Limb (tissue), 2 donors: ENCODE data around the gene PYGO2.
"Not testable (repeated sequence)": the region's sequence is repeated elsewhere in the genome, so short reads cannot be mapped to it uniquely, and the experiment has no call there.

Experiments
- DNase-seq, 2 donors: peaks; one replicate each; pipeline ENCODE4 v3.0.0-alpha.2; 2016; ENCODE audit errors: extremely low spot score in 2 of 2

Gene PYGO2

GRCh38 chr1:154982897-154983648, 21.5 kb upstream of the PYGO2 start, which contains the start of gene FLAD1:
FLAD1 (plus strand) TSS chr1:154983344; CDS start chr1:154983695, 351 bp downstream.
- peak; percentile 95 to 99 for DNase-seq

- no peak for DNase-seq
Measured at GRCh38 chr1:154982341-154982740, 20.8 kb upstream of the PYGO2 start.

- DNase-seq = no peak
Measured at GRCh38 chr1:154978360-154978759, 16.8 kb upstream of the PYGO2 start.

GRCh38 chr1:154977762-154978161, 16.2 kb upstream of the PYGO2 start:
- DNase-seq = not testable (repeated sequence)

DNA sequence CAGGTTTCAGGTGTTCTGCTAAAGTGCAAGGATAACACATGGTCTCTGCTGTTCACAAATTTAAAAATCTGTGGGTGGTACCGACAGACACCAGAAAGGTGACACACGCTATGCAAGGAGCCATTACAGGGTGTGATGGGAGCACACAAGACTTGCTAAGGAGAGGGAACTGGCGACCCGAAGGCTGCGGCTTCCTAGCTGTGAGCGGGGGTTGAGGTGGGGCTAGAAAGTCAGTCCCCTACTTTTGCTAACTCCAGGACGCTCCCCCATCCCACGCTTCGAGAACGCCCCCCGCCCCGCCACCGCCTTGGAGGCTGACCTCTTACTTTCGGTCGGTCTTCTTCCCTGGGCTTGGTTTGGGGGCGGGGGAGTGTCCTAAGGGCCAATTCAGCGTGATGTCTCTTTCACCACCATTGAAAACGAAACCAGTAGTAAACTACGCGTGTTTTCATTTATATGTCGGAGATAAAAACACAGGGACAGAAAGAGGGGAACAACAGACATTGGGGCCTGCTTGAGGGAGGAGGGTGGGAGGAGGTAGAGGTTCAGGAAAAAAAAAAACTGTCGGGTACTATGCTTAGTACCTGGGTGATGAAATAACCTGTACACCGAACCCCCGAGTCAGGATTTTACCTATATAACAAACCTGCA, 14.0 kb upstream of the PYGO2 start:
- peak in 1 of 2 donors; percentile 67 for DNase-seq

DNA sequence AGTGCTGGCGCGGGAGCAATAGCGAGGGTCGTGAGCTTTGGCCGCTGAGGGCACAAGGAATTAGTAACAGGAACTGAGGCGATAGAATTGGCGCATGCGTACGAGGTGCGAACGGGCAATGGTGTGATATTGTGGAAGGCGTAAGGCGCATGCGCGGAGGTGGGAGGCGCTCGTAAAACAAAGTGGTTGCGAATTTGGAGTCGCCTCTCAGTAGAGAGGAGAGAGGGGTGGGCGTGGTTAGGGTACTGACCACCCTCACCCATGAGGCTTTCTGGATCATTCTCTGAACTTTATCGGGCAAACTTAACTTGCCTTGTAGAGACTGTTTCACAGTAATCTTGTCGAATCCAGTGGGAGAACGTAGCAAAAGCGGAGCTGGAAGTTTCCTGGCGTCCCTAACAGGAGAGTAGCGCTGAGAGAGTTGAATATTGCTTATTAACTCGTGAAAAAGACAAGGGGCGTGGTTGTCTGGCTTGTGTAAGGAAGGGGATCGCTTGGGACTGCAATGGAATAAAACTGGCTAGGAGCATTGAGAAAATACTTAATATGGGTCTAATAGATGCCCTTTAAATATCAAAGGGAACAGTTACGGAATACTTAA, 13.3 kb upstream of the PYGO2 start:
- DNase-seq = peak; percentile 96 to 99

DNA sequence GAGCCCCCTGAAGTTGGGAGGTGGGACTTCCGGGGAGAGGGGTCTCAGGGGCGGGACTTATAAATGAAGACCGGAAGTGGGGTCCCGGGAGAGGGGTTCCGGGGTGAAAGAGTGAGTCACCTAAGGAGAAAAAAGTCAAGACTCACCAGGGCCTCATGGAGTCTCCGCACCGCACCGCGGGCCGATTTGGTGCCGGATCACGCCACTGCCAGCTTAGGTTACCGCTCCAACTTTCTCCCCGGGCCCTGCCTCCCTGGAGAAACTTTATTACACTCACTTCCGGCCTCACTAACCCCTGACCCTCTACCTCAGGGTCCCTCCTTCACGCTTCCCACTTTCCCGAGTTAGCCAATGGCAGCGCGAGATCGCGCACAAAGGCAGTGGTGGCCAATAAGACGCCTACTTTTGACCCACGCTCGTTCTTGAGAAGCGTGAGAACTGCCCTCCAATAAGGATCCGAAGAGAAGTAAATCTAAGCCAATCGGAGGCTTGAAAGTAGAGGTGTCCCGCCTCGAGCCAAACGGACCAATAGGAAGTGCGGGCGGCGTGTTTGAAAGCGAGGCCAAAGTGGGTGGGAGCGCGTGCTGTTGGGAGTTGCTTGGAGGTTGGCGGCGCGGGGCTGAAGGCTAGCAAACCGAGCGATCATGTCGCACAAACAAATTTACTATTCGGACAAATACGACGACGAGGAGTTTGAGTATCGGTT, 12.7 kb upstream of the PYGO2 start, which contains the start of gene CKS1B:
Gene CKS1B (plus strand): TSS at position 580 of the 706 bp plus-strand sequence. CDS start 65 bp downstream, at position 645.
- peak; percentile 99 to 100 for DNase-seq

- peak; percentile 90 to 94 for DNase-seq
Measured at GRCh38 chr1:154973344-154974101, 11.9 kb upstream of the PYGO2 start.

DNA sequence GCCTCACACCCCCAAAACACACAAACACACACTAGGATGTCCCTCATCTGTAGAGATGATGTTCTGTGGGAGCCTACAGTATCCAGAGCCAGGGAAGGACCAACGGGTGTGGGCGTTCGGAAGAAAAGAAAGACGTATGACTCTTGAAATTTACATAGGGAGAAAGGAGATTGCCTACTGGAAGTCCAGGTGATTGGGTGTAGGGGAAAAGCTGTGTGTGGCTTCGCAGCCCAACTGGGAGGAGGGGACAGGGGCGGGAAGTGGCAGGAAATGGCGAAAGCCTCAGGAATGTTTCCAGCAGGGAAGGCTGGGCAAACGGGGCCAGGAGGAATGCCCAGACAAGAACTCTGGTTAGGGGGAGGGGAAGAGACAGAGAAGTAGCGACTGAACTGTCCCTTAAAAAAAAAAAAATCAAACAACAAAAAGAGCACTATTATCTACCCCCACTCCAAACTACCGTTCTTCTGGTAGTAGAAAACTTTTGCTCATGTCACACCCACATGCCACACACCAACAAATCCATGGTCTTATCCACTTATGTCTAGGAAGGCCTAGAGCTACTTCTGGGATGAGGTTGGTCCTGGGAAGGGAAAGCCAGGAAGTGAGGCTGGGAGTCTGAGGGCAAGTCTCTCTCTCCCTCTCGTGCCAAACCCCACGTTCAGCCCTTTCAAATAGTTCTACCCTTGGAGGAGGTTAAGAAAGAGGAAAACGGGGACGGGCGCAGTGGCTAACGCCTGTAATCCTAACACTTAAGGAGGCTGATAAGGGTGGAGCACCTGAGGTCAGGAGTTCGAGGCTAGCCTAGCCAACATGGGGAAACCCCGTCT, 11.1 kb upstream of the PYGO2 start:
- peak in 1 of 2 donors; percentile 60 for DNase-seq

DNA sequence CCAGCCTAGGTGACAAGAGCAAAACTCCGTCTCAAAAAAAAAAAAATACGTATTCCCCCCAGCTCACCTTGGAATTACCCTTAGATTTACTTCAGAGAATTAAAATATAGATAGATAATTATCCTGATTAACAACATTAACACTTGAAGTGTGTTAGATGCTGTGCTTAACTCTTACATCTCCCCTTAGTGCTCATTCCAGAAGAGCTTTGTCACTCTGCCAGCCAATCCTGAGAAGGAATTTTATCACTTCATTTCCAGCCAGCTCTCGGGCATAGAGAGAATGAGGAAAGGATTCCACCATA, 10.6 kb upstream of the PYGO2 start:
- DNase-seq = no peak

GRCh38 chr1:154971341-154971998, 9.9 kb upstream of the PYGO2 start:
- DNase-seq = no peak

DNA sequence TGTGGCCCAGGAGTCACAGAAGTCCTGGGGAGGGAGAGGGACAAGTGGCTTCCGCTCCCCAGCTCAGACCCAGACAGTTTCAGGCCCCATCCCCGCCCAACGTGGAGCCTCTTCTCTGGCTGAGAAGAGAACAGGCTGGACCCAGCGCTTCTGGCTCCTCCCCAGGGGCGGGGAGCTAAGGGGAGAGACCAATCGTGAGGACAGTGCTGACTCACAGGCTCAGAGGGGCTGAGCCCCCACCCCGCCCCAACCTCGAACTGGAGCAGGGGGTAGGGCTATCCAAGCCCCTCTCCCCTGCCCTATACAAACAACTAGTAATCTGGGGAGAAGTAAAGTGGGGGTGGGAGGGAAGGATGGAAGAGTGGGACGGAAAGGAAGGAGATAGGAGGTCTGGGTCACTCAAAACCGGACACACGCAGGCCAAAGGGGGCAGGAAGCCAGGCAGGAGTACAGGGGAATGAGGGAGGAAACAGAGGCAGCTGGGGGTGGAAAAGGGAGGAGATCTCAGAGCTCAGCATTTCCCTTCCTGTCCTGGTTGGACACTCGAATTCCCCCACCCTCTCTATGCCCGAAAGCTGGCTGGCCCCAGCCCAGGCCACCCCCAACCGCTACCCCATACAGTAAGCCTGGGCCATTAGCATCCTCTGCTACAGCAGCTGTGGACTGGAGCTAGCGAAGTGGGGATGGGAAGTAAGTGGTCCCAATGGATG, 9.2 kb upstream of the PYGO2 start, which contains the start of gene SHC1:
Gene SHC1 (minus strand): TSS at position 117 of the 710 bp plus-strand sequence. CDS start 221 bp downstream, outside the sequence.
- peak; percentile 90 to 92 for DNase-seq

GRCh38 chr1:154969860-154970452, 8.4 kb upstream of the PYGO2 start:
- peak in 1 of 2 donors; percentile 59 for DNase-seq

DNA sequence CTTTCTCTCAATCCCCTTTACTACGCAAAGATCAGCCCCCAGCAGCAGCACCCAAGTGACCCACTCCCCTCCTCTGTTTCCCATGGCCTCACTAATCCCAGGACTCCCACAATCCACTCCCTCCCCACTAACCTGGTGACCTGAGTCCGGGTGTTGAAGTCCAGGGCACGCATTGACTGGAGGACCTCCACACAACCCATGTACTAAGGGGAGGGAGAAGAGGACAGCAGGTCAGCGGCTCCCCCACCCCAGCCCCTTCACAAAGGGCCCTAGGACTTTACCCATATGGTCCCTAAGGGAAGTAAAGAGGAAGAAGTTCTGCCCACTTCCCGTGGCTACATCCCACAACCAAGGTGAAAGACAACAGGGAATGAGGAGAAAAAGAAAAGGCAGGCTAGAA, 7.7 kb upstream of the PYGO2 start:
- DNase-seq = no peak

- no peak for DNase-seq
Measured at GRCh38 chr1:154968731-154969130, 7.1 kb upstream of the PYGO2 start.

DNA sequence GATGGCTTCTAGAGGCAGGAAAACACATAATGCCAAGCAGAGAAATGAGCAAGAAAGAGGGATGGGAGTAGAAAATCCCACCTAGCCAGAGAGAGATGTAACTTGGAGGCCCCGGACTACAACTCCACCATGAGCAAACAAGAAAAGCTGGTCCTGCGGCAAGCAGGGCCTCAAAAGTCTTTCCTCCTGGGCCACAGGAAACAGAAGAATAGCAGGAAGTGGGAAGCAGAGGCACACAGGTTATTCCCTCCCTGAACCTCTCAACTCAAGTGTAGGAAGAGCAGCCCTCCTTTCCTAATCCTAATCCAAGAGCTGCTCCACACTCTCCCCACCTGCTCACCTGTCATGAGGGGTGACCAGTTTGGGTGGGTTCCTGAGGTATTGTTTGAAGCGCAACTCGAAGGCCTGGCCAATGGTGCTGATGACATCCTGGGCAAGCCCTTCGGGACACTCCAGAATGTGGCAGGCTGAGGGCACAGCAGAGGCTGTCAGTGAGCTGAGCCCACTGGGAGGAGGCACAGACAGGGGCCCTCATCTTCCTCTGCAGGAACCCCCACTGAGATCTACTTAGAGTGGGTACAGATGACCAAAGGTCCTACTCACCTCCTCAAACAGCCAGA, 5.9 kb upstream of the PYGO2 start:
- no peak for DNase-seq

DNA sequence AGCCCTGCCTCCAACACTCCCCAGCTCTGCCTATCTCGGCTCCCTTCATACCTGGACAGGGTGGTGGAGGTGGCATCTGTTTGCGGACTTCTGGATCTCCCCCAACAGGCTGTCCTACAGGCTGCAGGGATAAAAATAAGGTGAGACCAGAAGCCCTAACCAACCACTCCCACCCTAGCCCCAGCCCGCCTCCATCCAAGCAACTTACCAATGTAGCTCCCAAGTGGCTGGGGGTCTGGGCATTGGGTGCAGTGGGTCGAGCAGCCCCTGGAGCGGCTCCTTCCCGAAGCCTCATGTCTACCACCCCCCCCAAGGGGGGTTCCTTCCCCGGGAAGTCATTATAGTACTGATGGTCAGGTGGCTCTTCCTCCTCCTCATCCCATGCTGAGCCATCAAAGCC, 4.5 kb upstream of the PYGO2 start:
- no peak for DNase-seq

DNA sequence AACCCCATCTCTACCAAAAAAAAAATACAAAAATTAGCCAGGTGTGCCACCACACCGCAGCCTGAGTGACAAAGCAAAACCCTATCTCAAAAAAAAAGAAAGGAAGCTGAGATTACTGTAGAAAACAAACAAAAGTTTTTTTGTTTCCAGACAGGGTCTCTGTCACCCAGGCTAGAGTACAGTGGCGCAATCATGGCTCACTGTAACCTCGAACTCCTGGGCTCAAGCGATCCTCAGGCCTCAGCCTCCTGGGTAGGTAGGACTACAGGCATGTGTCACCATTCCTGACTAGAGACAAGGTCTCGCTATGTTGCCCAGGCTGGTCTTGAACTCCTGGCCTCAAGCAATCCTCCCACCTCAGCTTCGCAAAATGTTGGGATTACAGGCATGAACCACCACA, 2.8 kb upstream of the PYGO2 start:
- DNase-seq = no peak
